Loucy (cell line): ENCODE measurements around the gene RAB26.

Experiments
- H2AFZ ChIP-seq: fragments of 200-600 bp; sonication (generic); 2 replicates; pipeline ENCODE4 v1.6.0; 2016; ENCODE audit warnings: antibody characterized with exemption, mild to moderate bottlenecking, low read length, moderate library complexity
- H3F3A ChIP-seq: fragments of 200-600 bp; 2 replicates; pipeline ENCODE4 v1.6.0; 2016; ENCODE audit warnings: antibody characterized with exemption, low read depth, mild to moderate bottlenecking
- H3K27me3 ChIP-seq: fragments of 200-600 bp; sonication (generic); 2 replicates; pipeline ENCODE4 v1.6.1; 2014; ENCODE audit warnings: low read length, mild to moderate bottlenecking; ENCODE audit not compliant: insufficient read depth, poor library complexity, severe bottlenecking
- H3K36me3 ChIP-seq: fragments of 200-600 bp; sonication (generic); 2 replicates; pipeline ENCODE4 v1.6.1; 2016; ENCODE audit warnings: low read length; ENCODE audit not compliant: insufficient read depth
- H3K4me1 ChIP-seq: fragments of 200-600 bp; sonication (generic); 2 replicates; pipeline ENCODE4 v1.5.1; 2014; ENCODE audit warnings: low read length, mild to moderate bottlenecking; ENCODE audit not compliant: insufficient read depth, poor library complexity, severe bottlenecking
- H3K4me2 ChIP-seq: fragments of 200-600 bp; sonication (generic); 2 replicates; pipeline ENCODE4 v1.6.0; 2014; ENCODE audit warnings: antibody characterized with exemption, low read length, low read depth, mild to moderate bottlenecking; ENCODE audit not compliant: poor library complexity, severe bottlenecking
- H3K4me3 ChIP-seq: fragments of 200-600 bp; sonication (generic); 2 replicates; pipeline ENCODE4 v1.5.1; 2014; ENCODE audit warnings: low read length, mild to moderate bottlenecking, mixed read lengths; ENCODE audit not compliant: poor library complexity, severe bottlenecking
- H3K79me2 ChIP-seq: fragments of 200-600 bp; sonication (generic); 2 replicates; pipeline ENCODE4 v1.6.1; 2014; ENCODE audit warnings: low read length; ENCODE audit not compliant: insufficient read depth
- H3K9ac ChIP-seq: fragments of 200-600 bp; sonication (generic); 2 replicates; pipeline ENCODE4 v1.6.0; 2014; ENCODE audit warnings: mild to moderate bottlenecking, low read depth, low read length, moderate library complexity; ENCODE audit not compliant: poor library complexity, severe bottlenecking
- H3K9me2 ChIP-seq: fragments of 200-600 bp; sonication (generic); replicated peaks from 2 replicates; pipeline ENCODE4 v1.6.1; 2016; ENCODE audit warnings: low read depth, low read length, mixed read lengths
- H3K9me3 ChIP-seq: fragments of 200-600 bp; sonication (generic); 2 replicates; pipeline ENCODE4 v1.6.1; 2014; ENCODE audit warnings: mild to moderate bottlenecking, antibody characterized with exemption, low read length, low read depth; ENCODE audit not compliant: insufficient read depth
- H4K20me1 ChIP-seq: fragments of 200-600 bp; sonication (generic); 2 replicates; pipeline ENCODE4 v1.6.0; 2014; ENCODE audit warnings: antibody characterized with exemption, low read length, mild to moderate bottlenecking; ENCODE audit not compliant: insufficient read depth, poor library complexity, severe bottlenecking
- EZH2phosphoT487 ChIP-seq: fragments of 200-600 bp; IDR thresholded peaks from 2 replicates; pipeline ENCODE4 v1.6.1; 2018; ENCODE audit warnings: antibody characterized with exemption, mild to moderate bottlenecking, moderate library complexity, borderline replicate concordance
- TF ChIP-seq, protein P1 (sequence below): fragments of 200-600 bp; sonication (generic); conservative IDR thresholded peaks from 2 replicates; pipeline ENCODE4 v1.5.1; 2014; ENCODE audit warnings: mild to moderate bottlenecking, antibody characterized with exemption, low read length

RAB26 gene

GRCh38 chr16:2178321-2179106 is 30.1 kb downstream of the RAB26 start:
- no peak overlapping the region for H2AFZ ChIP-seq
- no peak overlapping the region for H3K4me2 ChIP-seq
- H3K4me3 ChIP-seq = no peak overlapping the region
- H3K4me1 ChIP-seq = no peaks in the 10 kb centered on the region
- no peaks in the 10 kb centered on the region; the same call in 1 of the 2 replicates for H3K36me3 ChIP-seq
- no peaks in the 10 kb centered on the region for H4K20me1 ChIP-seq
- no peaks in the 10 kb centered on the region for H3K27me3 ChIP-seq
- H3F3A ChIP-seq = no peaks in the 10 kb centered on the region
- no peaks in the 10 kb centered on the region for H3K9me2 ChIP-seq
- TF ChIP-seq, protein P1, sequence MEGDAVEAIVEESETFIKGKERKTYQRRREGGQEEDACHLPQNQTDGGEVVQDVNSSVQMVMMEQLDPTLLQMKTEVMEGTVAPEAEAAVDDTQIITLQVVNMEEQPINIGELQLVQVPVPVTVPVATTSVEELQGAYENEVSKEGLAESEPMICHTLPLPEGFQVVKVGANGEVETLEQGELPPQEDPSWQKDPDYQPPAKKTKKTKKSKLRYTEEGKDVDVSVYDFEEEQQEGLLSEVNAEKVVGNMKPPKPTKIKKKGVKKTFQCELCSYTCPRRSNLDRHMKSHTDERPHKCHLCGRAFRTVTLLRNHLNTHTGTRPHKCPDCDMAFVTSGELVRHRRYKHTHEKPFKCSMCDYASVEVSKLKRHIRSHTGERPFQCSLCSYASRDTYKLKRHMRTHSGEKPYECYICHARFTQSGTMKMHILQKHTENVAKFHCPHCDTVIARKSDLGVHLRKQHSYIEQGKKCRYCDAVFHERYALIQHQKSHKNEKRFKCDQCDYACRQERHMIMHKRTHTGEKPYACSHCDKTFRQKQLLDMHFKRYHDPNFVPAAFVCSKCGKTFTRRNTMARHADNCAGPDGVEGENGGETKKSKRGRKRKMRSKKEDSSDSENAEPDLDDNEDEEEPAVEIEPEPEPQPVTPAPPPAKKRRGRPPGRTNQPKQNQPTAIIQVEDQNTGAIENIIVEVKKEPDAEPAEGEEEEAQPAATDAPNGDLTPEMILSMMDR = no peak
- no peak for TF ChIP-seq EZH2phosphoT487
- H3K79me2 ChIP-seq = no peaks in the 10 kb centered on the region
- H3K9me3 ChIP-seq = no peaks in the 10 kb centered on the region
- no peak overlapping the region for H3K9ac ChIP-seq

- H3K27me3 ChIP-seq = no peaks in the 10 kb centered on the region
- TF ChIP-seq, protein P1 = no peak
- TF ChIP-seq EZH2phosphoT487 = no peak
- H3K9me2 ChIP-seq = no peaks in the 10 kb centered on the region
- no peak overlapping the region for H3K4me2 ChIP-seq
- H3K4me3 ChIP-seq = no peak overlapping the region
- H2AFZ ChIP-seq = no peak overlapping the region
- H3F3A ChIP-seq = no peaks in the 10 kb centered on the region
- H4K20me1 ChIP-seq = no peaks in the 10 kb centered on the region
- no peaks in the 10 kb centered on the region for H3K79me2 ChIP-seq
- H3K36me3 ChIP-seq = no peaks in the 10 kb centered on the region; the same call in 1 of the 2 replicates
- H3K4me1 ChIP-seq = no peaks in the 10 kb centered on the region
- no peaks in the 10 kb centered on the region for H3K9me3 ChIP-seq
- H3K9ac ChIP-seq = no peak overlapping the region
Measured at GRCh38 chr16:2179107-2179501, 30.7 kb downstream of the RAB26 start.

GRCh38 chr16:2179576-2179975 is 31.2 kb downstream of the RAB26 start:
- no peaks in the 10 kb centered on the region for H3K27me3 ChIP-seq
- TF ChIP-seq, protein P1 = no peak
- no peak for TF ChIP-seq EZH2phosphoT487
- H4K20me1 ChIP-seq = no peaks in the 10 kb centered on the region
- H3K4me1 ChIP-seq = no peaks in the 10 kb centered on the region
- H3K9me3 ChIP-seq = no peaks in the 10 kb centered on the region
- H3K9me2 ChIP-seq = no peaks in the 10 kb centered on the region
- H2AFZ ChIP-seq = no peak overlapping the region
- H3K79me2 ChIP-seq = no peaks in the 10 kb centered on the region
- no peak overlapping the region for H3K9ac ChIP-seq
- no peaks in the 10 kb centered on the region for H3F3A ChIP-seq
- no peak overlapping the region for H3K4me3 ChIP-seq
- no peak overlapping the region for H3K4me2 ChIP-seq
- H3K36me3 ChIP-seq = no peaks in the 10 kb centered on the region; the same call in 1 of the 2 replicates
